Measurements from ENCODE around the gene PPM1N.

The PPM1N gene

GRCh38 chr19:45471111-45471930 lies 26.9 kb upstream of the PPM1N start:
- DNase-seq: no peak

DNA sequence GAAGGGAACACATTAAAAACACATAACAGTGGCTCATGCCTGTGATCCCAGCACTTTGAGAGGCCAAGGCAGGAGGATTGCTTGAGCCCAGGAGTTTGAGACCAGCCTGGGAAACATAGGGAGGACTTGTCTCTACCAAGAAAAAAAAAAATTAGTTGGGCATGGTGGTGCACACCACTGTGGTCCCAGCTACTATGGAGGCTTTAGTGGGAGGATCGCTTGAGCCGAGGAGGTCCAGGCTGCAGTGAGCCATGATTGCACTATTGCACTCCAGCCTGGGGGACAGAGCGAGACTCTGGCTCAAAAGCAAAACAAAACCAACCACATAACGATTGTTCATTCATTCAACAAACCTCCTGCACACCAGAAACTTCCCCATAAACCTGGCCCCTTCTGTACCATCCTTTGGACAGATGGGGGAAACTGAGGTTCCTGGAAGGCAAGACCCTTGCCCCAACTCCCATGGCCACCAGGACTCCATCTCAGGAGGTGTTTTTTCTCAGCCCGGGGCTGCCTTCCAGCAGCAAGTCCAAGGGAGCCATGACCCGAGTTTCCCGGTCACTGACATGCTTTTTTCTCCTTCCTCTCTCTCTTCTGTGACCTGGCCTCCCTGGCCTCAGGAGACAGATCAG lies 26.2 kb upstream of the PPM1N start:
- no peak for DNase-seq

GRCh38 chr19:45472563-45473366 lies 25.5 kb upstream of the PPM1N start:
- no peak for DNase-seq

DNA sequence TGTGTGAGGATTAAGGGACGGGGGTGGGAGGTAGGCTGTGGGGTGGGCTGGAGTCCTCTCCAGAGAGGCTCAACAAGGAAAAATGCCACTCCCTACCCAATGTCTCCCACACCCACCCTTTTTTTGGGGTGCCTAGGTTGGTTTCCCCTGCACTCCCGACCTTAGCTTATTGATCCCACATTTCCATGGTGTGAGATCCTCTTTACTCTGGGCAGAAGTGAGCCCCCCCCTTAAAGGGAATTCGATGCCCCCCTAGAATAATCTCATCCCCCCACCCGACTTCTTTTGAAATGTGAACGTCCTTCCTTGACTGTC lies 24.9 kb upstream of the PPM1N start:
- no peak for DNase-seq

GRCh38 chr19:45473682-45474605 lies 24.3 kb upstream of the PPM1N start:
- DNase-seq: no peak

DNA sequence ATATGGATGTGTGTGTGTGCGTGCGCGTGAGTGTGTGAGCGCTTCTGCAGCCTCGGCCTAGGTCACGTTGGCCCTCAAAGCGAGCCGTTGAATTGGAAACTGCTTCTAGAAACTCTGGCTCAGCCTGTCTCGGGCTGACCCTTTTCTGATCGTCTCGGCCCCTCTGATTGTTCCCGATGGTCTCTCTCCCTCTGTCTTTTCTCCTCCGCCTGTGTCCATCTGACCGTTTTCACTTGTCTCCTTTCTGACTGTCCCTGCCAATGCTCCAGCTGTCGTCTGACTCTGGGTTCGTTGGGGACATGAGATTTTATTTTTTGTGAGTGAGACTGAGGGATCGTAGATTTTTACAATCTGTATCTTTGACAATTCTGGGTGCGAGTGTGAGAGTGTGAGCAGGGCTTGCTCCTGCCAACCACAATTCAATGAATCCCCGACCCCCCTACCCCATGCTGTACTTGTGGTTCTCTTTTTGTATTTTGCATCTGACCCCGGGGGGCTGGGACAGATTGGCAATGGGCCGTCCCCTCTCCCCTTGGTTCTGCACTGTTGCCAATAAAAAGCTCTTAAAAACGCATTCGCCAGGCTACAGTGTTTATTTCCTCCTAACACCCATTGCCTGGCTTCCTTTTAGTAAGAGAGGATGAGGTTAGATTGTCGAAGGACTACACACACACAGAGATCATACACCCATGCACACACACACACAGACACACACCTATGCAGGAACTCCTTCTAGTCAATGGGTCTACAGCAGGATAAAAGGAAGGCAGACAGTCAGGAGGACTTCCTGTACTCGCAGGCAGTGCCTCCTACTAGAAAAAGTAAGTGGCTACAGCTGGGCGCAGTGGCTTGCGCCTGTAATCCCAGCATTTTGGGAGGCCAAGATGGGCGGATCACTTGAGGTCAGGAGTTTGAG lies 23.4 kb upstream of the PPM1N start:
- DNase-seq: no peak

- no peak for DNase-seq
Observed at GRCh38 chr19:45475537-45476291, 22.5 kb upstream of the PPM1N start.

GRCh38 chr19:45476304-45476703 lies 21.9 kb upstream of the PPM1N start:
- DNase-seq: no peak

- no peak for DNase-seq
Observed at GRCh38 chr19:45477186-45477585, 21.1 kb upstream of the PPM1N start.

- peak in 2 of 14 donors; percentile 40 to 54 for DNase-seq
Observed at GRCh38 chr19:45477713-45478453, 20.4 kb upstream of the PPM1N start.

DNA sequence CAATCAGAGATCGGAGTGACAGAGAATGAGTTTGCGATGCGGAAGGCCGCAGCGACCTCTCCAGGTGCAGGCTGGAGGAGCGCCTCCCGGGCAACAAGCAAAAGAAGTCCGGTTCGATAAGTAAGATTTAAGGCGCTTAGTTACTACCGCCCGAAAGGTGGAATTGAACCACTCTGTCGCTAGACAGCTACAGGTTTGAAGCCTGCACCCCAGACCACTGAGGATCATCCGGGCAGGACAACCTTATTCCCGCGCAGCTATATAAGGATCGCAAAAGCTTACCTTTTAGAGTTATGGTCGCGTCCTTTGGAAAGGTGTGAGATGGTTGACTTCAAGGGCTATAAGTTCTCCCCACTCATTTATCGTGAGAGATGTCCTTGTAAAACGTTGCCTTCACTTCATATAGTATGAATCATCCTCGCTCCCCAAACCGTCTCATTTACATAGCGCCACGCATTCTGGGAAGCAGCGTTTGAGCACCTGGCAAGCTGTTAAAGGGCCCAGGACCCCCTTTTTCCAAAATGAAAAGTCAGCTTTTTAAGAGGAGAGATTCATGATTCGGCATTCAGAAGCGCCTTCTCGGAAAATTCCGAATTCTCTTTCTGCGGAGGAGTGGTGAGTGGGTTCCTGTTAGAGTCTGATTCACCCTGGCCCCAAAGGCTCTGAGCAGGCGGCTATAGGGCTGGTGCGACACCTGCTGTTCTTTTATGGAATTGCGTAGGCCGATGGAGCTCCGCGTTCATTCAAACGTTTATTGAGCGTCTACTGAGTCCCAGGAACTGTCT lies 19.6 kb upstream of the PPM1N start:
- DNase-seq: peak; percentile 33 to 95 (median 85)

GRCh38 chr19:45483033-45483432 lies 15.2 kb upstream of the PPM1N start:
- DNase-seq: no peak

- no peak for DNase-seq
Observed at GRCh38 chr19:45484273-45484945, 13.8 kb upstream of the PPM1N start.

GRCh38 chr19:45485305-45486077 lies 12.8 kb upstream of the PPM1N start:
- peak; percentile 26 to 92 (median 86) for DNase-seq

GRCh38 chr19:45488708-45489107 lies 9.5 kb upstream of the PPM1N start:
- DNase-seq: no peak

- no peak for DNase-seq
Observed at GRCh38 chr19:45489216-45489855, 8.9 kb upstream of the PPM1N start.

DNA sequence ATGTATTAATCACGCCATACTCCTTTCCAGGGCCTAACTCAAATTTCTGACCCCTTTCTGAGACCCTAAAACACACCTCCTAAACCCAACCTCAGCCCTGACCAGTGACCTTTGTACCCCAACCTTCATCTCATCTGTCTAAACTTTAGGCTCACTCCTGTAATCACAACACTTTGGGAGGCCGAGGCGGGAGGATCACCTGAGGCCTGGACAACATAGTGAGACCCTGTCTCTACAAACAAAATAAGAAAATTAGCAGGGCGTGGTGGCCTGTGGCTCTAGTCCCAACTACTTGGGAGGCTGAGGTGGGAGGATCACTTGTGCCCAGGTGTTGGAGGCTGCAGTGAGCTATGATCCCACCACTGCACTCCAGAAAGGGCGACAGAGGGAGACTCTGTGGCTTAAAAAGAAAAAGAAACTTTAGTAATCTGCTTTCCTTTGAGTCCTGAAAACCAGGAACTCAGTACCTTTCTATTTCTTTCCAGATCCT lies 6.1 kb upstream of the PPM1N start:
- no peak for DNase-seq
